Keratinocyte (primary cell): ENCODE data around the gene NTF4. TPM values are rescaled to one million over a fixed set of nuclear protein-coding genes. Genes with fewer than 3 reads are reported as not detected.
"Not testable (repeated sequence)": the region's sequence is repeated elsewhere in the genome, so short reads cannot be mapped to it uniquely, and the experiment has no call there.

Experiments
- DNase-seq: peaks from one replicate; pipeline ENCODE4 v3.0.0-alpha.2; 2011; ENCODE audit warnings: low read depth, missing footprints, low spot score
- FAIRE-seq: peaks from 2 replicates; lab custom pipeline; 2011; peaks lifted over from hg19 to GRCh38; lab: Jason Lieb, UNC
- H2AFZ ChIP-seq: 2 replicates; pipeline ENCODE4 v1.6.0; 2012; ENCODE audit warnings: low read length, control low read depth, inconsistent platforms; ENCODE audit not compliant: control insufficient read depth
- H3K27ac ChIP-seq: 2 replicates; pipeline ENCODE4 v1.5.1; 2011; ENCODE audit warnings: low read length; ENCODE audit not compliant: control insufficient read depth, insufficient read depth
- H3K27me3 ChIP-seq: 3 replicates; pipeline ENCODE4 v1.6.0; 2011; ENCODE audit warnings: low read length; ENCODE audit not compliant: control insufficient read depth, insufficient read depth; ENCODE audit errors: extremely low read depth
- H3K36me3 ChIP-seq, 2 experiments: 2 replicates in 1 of 2; 3 replicates in 1 of 2; pipeline ENCODE4 v1.5.1; 2011; ENCODE audit warnings: low read length in 2 of 2, mild to moderate bottlenecking in 1 of 2; ENCODE audit not compliant: control insufficient read depth in 2 of 2, insufficient read depth in 2 of 2; ENCODE audit errors: extremely low read depth in 1 of 2
- H3K4me1 ChIP-seq: 3 replicates; pipeline ENCODE4 v1.5.1; 2011; ENCODE audit warnings: low read length; ENCODE audit not compliant: control insufficient read depth, insufficient read depth; ENCODE audit errors: extremely low read depth
- H3K4me2 ChIP-seq: 3 replicates; pipeline ENCODE4 v1.6.0; 2011; ENCODE audit warnings: low read depth, low read length; ENCODE audit not compliant: control insufficient read depth, insufficient read depth; ENCODE audit errors: extremely low read depth
- H3K4me3 ChIP-seq, 3 experiments: fragments of 200-600 bp in 1 of 3; sonication (generic) in 1 of 3; 2 replicates in 2 of 3; 3 replicates in 1 of 3; pipeline ENCODE4 v1.5.1; 2011 to 2016; ENCODE audit warnings: low read length in 3 of 3, mild to moderate bottlenecking in 3 of 3, control low read depth in 2 of 3, inconsistent platforms in 1 of 3, low read depth in 1 of 3, mixed read lengths in 1 of 3, mixed run types in 1 of 3, moderate library complexity in 1 of 3; ENCODE audit not compliant: control insufficient read depth in 2 of 3, insufficient read depth in 2 of 3; ENCODE audit errors: extremely low read depth in 1 of 3
- H3K79me2 ChIP-seq: 2 replicates; pipeline ENCODE4 v1.6.0; 2012; ENCODE audit warnings: low read length; ENCODE audit not compliant: control insufficient read depth, insufficient read depth
- H3K9ac ChIP-seq: 3 replicates; pipeline ENCODE4 v1.6.0; 2011; ENCODE audit warnings: low read length; ENCODE audit not compliant: control insufficient read depth, insufficient read depth; ENCODE audit errors: extremely low read depth
- H3K9me1 ChIP-seq: 3 replicates; pipeline ENCODE4 v1.6.0; 2011; ENCODE audit warnings: low read length; ENCODE audit not compliant: control insufficient read depth, insufficient read depth; ENCODE audit errors: extremely low read depth
- H3K9me3 ChIP-seq: 2 replicates; pipeline ENCODE4 v1.5.1; 2012; ENCODE audit warnings: low read depth, low read length; ENCODE audit not compliant: control insufficient read depth
- H4K20me1 ChIP-seq: 3 replicates; pipeline ENCODE4 v1.6.0; 2011; ENCODE audit warnings: low read length; ENCODE audit not compliant: control insufficient read depth, insufficient read depth; ENCODE audit errors: extremely low read depth
- CTCF ChIP-seq, 3 experiments: IDR thresholded peaks in 1 of 3; conservative IDR thresholded peaks in 1 of 3; optimal IDR thresholded peaks in 1 of 3; 2 replicates in 2 of 3; 3 replicates in 1 of 3; pipeline versions ENCODE3 to v1.5.1; 2011; ENCODE audit warnings: low read length in 3 of 3, mild to moderate bottlenecking in 3 of 3, moderate library complexity in 2 of 3, control low read depth in 1 of 3, inconsistent platforms in 1 of 3; ENCODE audit not compliant: insufficient read depth in 2 of 3; ENCODE audit errors: extremely low read depth in 1 of 3
- dilution Hi-C: fragments of 300-500 bp; cut with MboI; formaldehyde crosslinking; loops from one replicate; pipeline ENCODE4 v1.7.0; 2020; ENCODE audit warnings: low sequenced_read_pairs; ENCODE audit not compliant: extremely low pct_ligation_motif_present
- polyA plus RNA-seq, 5 experiments: library from polyadenylated mRNA; depleted of rRNA in 3 of 5; stranded (reverse) in 3 of 5; stranded (forward) in 1 of 5; unstranded in 1 of 5; fragments of >200 nt; gene quantifications; 1 replicate in 1 of 5; 2 replicates in 3 of 5; 3 replicates in 1 of 5; pipeline versions ENCODE4 v1.2.1 to v1.2.3, GENCODE V29; 2011 to 2012; ENCODE audit warnings: missing spikeins in 2 of 5, low read depth in 1 of 5, low replicate concordance in 1 of 5

The NTF4 gene
- polyA plus RNA-seq, 1 donor (not counting 4 experiments of a cell fraction or from before 2014, with no cell fraction given): 8.3 TPM

DNA sequence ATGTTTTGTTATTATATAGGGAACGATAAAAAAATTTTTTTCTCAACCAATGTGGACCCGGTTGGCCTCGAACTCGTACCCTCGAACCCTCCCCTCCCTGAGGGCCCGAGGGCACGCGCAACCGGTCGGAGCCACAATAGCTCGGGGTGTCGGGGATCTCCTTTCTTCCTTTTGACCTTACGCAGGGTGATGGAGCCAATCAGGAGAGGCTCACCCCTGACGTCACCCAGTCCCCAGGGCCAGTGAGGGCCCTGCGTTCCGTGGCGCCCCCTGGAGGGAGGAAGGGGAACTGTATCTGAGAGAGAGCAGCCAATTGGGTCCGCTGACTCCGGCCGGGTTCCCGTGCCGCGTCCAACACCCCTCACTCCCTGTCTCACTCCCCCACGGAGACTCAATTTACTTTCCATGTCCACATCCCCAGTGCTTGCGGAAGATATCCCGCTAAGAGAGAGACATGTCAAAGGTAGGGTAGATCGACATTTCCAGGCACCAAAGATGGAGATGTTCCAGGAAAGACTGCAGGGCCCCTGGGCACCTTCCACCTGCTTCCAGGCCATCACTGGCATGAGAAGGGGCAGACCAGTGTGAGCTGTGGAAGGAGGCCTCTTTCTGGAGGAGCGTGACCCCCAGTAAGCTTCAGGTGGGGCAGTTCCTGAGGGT is 32.8 kb downstream of the NTF4 start, which contains the start of gene CGB2:
Gene CGB2 (plus strand): TSS at position 249 of the 660 bp plus-strand sequence. CDS start 206 bp downstream, at position 455.
- H3K27me3 ChIP-seq, H3K4me2 ChIP-seq, H3K36me3 ChIP-seq, dilution Hi-C loops, H3K9me1 ChIP-seq, H3K9me3 ChIP-seq, FAIRE-seq, H3K79me2 ChIP-seq, H3K9ac ChIP-seq, H3K27ac ChIP-seq, H3K4me1 ChIP-seq, H3K4me3 ChIP-seq, H2AFZ ChIP-seq, H4K20me1 ChIP-seq, DNase-seq: not testable (repeated sequence)
- peak in 2 of 3 experiments; percentile 46 for TF ChIP-seq CTCF (optimal IDR thresholded peaks at IDR 0.05 in 1 of 3, IDR thresholded peaks at IDR 0.05 in 1 of 3, conservative IDR thresholded peaks at IDR 0.05 in 1 of 3; ENCODE audit: extremely low read depth in 1 of 3, insufficient read depth in 2 of 3, low read length in 3 of 3)

DNA sequence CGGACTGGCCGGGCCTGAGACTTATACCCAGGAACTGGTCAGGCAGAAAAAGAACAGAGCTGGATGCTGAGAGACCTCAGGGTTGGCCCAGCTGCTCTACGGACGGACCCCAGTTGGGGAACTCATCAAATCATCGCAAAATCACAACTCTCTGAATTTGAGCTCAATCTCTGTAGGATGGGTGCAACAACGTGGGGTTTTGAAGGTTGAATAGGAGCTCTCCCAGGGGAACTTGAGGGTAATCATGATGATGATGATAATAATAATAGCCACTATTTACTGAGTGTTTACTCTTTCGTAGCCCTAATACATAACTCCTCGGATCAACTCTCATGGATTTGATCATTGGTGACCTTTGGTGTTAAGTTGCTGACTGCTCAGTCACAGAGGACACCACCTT is 34.3 kb downstream of the NTF4 start:
- H3K4me2 ChIP-seq, H3K4me3 ChIP-seq, FAIRE-seq, H3K36me3 ChIP-seq, H4K20me1 ChIP-seq, DNase-seq, H3K4me1 ChIP-seq, H3K27ac ChIP-seq, H3K9me1 ChIP-seq, H2AFZ ChIP-seq, dilution Hi-C loops, H3K79me2 ChIP-seq, H3K9me3 ChIP-seq, H3K27me3 ChIP-seq, H3K9ac ChIP-seq: not testable (repeated sequence)

GRCh38 chr19:49029749-49030148 is 34.9 kb downstream of the NTF4 start:
- H3K4me3 ChIP-seq, H3K4me1 ChIP-seq, H3K9ac ChIP-seq, H3K27ac ChIP-seq, FAIRE-seq, DNase-seq, H3K9me3 ChIP-seq, H3K9me1 ChIP-seq, H4K20me1 ChIP-seq, H3K27me3 ChIP-seq, H2AFZ ChIP-seq, H3K79me2 ChIP-seq, dilution Hi-C loops, H3K36me3 ChIP-seq, H3K4me2 ChIP-seq: not testable (repeated sequence)

DNA sequence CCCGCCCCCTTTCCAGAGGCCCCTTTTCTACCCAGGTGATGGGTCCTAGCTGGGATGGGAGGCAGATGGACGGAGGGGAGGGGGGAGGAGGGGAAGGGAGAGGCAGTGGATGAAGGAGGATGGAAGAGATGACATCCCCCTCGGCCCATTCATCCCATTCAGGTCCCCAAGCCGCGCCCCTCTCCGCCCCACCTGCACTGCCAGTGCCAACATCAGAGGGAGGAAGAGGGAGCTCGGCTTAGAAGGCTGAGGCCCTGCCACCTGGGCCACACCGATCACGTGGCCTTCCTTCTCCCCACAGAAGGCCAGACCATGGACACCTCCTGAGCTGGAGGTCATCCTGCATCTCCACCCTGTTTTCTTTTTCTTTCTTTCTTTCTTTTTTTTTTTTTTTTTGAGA is 35.9 kb downstream of the NTF4 start:
- dilution Hi-C loops, H3K4me1 ChIP-seq, H3K36me3 ChIP-seq, FAIRE-seq, H3K9me3 ChIP-seq, H3K27ac ChIP-seq, H4K20me1 ChIP-seq, H3K4me3 ChIP-seq, H2AFZ ChIP-seq, DNase-seq, H3K79me2 ChIP-seq, H3K9me1 ChIP-seq, H3K27me3 ChIP-seq, H3K9ac ChIP-seq, H3K4me2 ChIP-seq: not testable (repeated sequence)
